ENCODE measurements around the gene CACNA2D3. TPM values are rescaled to one million over a fixed set of nuclear protein-coding genes. Genes with fewer than 3 reads are reported as not detected.
"Not testable (repeated sequence)": the region's sequence is repeated elsewhere in the genome, so short reads cannot be mapped to it uniquely, and the experiment has no call there.

Gene CACNA2D3
- total RNA-seq, 2 donors from 2014 or later: 0.97 TPM; not detected in 1

- H3K27ac Mint-ChIP-seq: no peak overlapping the region
- H3K27me3 Mint-ChIP-seq (ENCODE audit: insufficient read depth): peaks cover 5% of the 10 kb centered on the region
Measured at GRCh38 chr3:54970895-54971294, 848.5 kb downstream of the CACNA2D3 start.

DNA sequence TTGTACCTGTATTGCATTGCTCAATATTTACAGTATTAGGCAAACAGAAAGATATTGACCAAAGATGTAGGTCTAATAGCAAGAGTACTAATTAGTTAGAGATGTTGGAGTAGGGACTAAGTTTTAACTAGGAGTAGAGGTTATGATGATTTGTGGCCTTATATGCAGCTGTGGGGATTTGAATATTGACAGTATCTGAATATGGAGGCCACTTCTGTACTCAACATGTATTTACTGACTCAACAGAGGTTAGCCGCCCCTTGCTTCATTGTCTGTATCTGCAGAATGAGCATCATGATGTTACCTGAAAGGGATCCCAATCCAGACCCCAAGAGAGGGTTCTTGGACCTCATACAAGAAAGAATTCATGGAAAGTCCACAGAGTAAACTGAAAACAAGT is 855.1 kb downstream of the CACNA2D3 start:
- Histone ChIP-seq H3K4me1 (ENCODE audit: control insufficient read depth, insufficient read depth, low read length) (no peaks in the 10 kb centered on the region), H3K27me3 (ENCODE audit: control insufficient read depth, insufficient read depth, low read length, poor library complexity, severe bottlenecking) (no peaks in the 10 kb centered on the region), H3K9ac (ENCODE audit: extremely low read depth, low read length, poor library complexity, severe bottlenecking) (no peak overlapping the region), H3K4me3 (ENCODE audit: low read length) (no peak overlapping the region), H3K9me3 (ENCODE audit: control insufficient read depth, low read length) (peaks cover 12% of the 10 kb centered on the region), H3K27ac (ENCODE audit: low read depth, low read length) (no peak overlapping the region), H3K36me3 (ENCODE audit: control insufficient read depth, insufficient read depth, low read length) (no peaks in the 10 kb centered on the region)
- TF ChIP-seq, protein P1, sequence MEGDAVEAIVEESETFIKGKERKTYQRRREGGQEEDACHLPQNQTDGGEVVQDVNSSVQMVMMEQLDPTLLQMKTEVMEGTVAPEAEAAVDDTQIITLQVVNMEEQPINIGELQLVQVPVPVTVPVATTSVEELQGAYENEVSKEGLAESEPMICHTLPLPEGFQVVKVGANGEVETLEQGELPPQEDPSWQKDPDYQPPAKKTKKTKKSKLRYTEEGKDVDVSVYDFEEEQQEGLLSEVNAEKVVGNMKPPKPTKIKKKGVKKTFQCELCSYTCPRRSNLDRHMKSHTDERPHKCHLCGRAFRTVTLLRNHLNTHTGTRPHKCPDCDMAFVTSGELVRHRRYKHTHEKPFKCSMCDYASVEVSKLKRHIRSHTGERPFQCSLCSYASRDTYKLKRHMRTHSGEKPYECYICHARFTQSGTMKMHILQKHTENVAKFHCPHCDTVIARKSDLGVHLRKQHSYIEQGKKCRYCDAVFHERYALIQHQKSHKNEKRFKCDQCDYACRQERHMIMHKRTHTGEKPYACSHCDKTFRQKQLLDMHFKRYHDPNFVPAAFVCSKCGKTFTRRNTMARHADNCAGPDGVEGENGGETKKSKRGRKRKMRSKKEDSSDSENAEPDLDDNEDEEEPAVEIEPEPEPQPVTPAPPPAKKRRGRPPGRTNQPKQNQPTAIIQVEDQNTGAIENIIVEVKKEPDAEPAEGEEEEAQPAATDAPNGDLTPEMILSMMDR (conservative IDR thresholded peaks at IDR 0.05): no peak
- 83 to 94% methylated on average over 1 of the region's 1 CpG for WGBS, 2 experiments (ENCODE audit: insufficient coverage in 1 of 2, insufficient read length in 1 of 2)
- H3K27me3 Mint-ChIP-seq (ENCODE audit: insufficient read depth): no peaks in the 10 kb centered on the region
- H3K4me3 Mint-ChIP-seq: no peak overlapping the region
- no peak for DNase-seq
- peaks cover 1% of the 10 kb centered on the region for H3K4me1 Mint-ChIP-seq
- H3K36me3 Mint-ChIP-seq (ENCODE audit: low read depth): peaks cover 4% of the 10 kb centered on the region
- no peak overlapping the region for H3K27ac Mint-ChIP-seq
- peaks cover 2% of the 10 kb centered on the region for H3K9me3 Mint-ChIP-seq

More at GRCh38 chr3:54970895-54971294, 848.5 kb downstream of the CACNA2D3 start:
- peaks cover 11% of the 10 kb centered on the region for H3K4me1 ChIP-seq (ENCODE audit: control insufficient read depth, insufficient read depth, low read length)
- no peaks in the 10 kb centered on the region for H3K9me3 ChIP-seq (ENCODE audit: control insufficient read depth, low read length)
- no peaks in the 10 kb centered on the region for H3K36me3 ChIP-seq (ENCODE audit: control insufficient read depth, insufficient read depth, low read length)
- H3K27me3 ChIP-seq (ENCODE audit: control insufficient read depth, insufficient read depth, low read length, poor library complexity, severe bottlenecking): no peaks in the 10 kb centered on the region
- no peaks in the 10 kb centered on the region for H3K9me3 Mint-ChIP-seq
- peaks cover 25% of the 10 kb centered on the region for H3K4me1 Mint-ChIP-seq
- H3K4me3 Mint-ChIP-seq: no peak overlapping the region
- no peak overlapping the region for H3K9ac ChIP-seq (ENCODE audit: extremely low read depth, low read length, poor library complexity, severe bottlenecking)
- H3K4me3 ChIP-seq (ENCODE audit: low read length): no peak overlapping the region
- WGBS, 2 experiments (ENCODE audit: insufficient coverage in 1 of 2, insufficient read length in 1 of 2): 94 to 100% methylated on average over 1 of the region's 1 CpG
- no peak overlapping the region for H3K27ac ChIP-seq (ENCODE audit: low read depth, low read length)
- TF ChIP-seq, protein P1 (conservative IDR thresholded peaks at IDR 0.05): no peak
- DNase-seq: no peak
- H3K36me3 Mint-ChIP-seq (ENCODE audit: low read depth): peaks cover 4% of the 10 kb centered on the region

DNA sequence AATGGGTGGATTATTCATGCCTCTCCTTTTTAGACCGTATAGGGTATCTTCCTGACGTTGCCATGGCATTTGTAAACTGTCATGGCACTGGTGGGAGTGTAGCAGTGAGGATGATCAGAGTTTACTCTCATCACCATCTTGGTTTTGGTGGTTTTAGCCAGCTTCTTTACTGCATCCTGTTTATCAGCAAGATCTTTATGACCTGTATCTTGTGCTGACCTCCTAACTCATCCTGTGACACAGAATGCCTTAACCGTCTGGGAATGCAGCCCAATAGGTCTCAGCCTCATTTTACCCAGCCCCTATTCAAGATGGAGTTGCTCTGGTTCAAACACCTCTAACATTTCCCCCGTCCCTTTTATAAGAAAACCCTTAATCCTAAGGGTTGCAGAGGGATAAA is 855.6 kb downstream of the CACNA2D3 start:
- H3K27ac ChIP-seq (ENCODE audit: low read depth, low read length); H3K9me3 Mint-ChIP-seq; H3K4me1 Mint-ChIP-seq; H3K27ac Mint-ChIP-seq; H3K27me3 Mint-ChIP-seq (ENCODE audit: insufficient read depth); H3K9ac ChIP-seq (ENCODE audit: extremely low read depth, low read length, poor library complexity, severe bottlenecking); DNase-seq; H3K36me3 ChIP-seq (ENCODE audit: control insufficient read depth, insufficient read depth, low read length); H3K27me3 ChIP-seq (ENCODE audit: control insufficient read depth, insufficient read depth, low read length, poor library complexity, severe bottlenecking); H3K4me1 ChIP-seq (ENCODE audit: control insufficient read depth, insufficient read depth, low read length); H3K4me3 Mint-ChIP-seq; H3K4me3 ChIP-seq (ENCODE audit: low read length); H3K36me3 Mint-ChIP-seq (ENCODE audit: low read depth): not testable (repeated sequence)
- 90 to 91% methylated on average over 3 to 4 of the region's 4 CpGs for WGBS, 2 experiments (ENCODE audit: insufficient coverage in 1 of 2, insufficient read length in 1 of 2)
- peaks cover 12% of the 10 kb centered on the region for H3K9me3 ChIP-seq (ENCODE audit: control insufficient read depth, low read length)

DNA sequence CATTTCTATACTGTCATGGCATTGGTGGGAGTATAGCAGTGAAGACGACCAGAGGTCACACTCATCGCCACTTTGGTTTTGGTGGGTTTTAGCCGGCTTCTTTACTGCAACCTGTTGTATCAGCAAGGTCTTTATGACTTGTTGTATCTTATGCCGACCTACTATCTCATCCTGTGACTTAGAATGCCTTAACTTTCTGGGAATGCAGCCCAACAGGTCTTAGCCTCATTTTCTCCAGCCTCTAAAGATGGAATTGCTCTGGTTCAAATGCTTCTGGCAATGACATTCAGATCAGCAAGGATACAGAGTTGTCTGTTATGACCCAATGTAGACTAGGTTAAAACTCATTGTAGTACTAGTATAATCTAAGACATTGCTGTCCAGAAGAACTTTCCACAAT is 860.5 kb downstream of the CACNA2D3 start:
- Histone ChIP-seq H3K27me3 (ENCODE audit: control insufficient read depth, insufficient read depth, low read length, poor library complexity, severe bottlenecking) (no peaks in the 10 kb centered on the region), H3K9me3 (ENCODE audit: control insufficient read depth, low read length) (peaks cover 12% of the 10 kb centered on the region), H3K4me3 (ENCODE audit: low read length) (no peak overlapping the region), H3K36me3 (ENCODE audit: control insufficient read depth, insufficient read depth, low read length) (no peaks in the 10 kb centered on the region), H3K27ac (ENCODE audit: low read depth, low read length) (no peak overlapping the region), H3K4me1 (ENCODE audit: control insufficient read depth, insufficient read depth, low read length) (peaks cover 14% of the 10 kb centered on the region), H3K9ac (ENCODE audit: extremely low read depth, low read length, poor library complexity, severe bottlenecking) (no peak overlapping the region)
- Mint-ChIP-seq H3K4me1 (peaks cover 22% of the 10 kb centered on the region), H3K4me3 (no peak overlapping the region), H3K27me3 (ENCODE audit: insufficient read depth) (no peaks in the 10 kb centered on the region), H3K36me3 (ENCODE audit: low read depth) (peaks cover 3% of the 10 kb centered on the region), H3K9me3 (peaks cover 2% of the 10 kb centered on the region), H3K27ac (no peak overlapping the region)
- TF ChIP-seq, protein P1 (conservative IDR thresholded peaks at IDR 0.05): no peak
- no peak for DNase-seq
- 92 to 100% methylated on average over 4 of the region's 4 CpGs for WGBS, 2 experiments (ENCODE audit: insufficient coverage in 1 of 2, insufficient read length in 1 of 2)

All from endodermal cell (in vitro differentiated cells).